ENCODE data around the gene GUK1.

DNA sequence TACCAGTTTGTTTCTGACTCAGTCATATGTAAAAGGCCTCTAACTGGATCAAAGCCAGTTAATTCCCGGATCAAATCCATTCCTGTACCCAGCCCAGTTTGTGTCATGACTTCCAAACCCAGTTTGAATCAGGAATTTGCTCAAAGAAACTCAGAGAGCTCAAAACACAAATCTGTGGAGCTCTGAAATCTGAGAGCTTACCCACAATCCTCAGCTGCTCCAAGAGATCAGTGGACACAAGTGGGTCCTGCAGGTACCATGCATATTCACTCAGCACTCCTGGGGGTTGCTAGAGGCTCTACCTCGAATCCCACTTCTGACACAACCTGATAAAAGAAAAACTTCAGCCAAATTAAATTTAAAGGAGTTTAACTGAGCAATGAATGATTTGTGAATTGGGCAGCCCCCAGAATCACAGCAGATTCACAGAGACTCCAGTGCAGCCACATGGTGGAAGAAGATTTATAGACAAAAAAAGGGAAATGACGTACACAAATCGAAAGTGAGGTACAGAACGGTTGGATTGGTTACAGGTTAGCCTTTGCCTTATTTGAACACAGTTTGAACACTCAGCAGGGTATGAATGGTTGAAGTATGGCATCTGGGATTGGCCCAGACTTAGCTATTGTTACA, 19.1 kb upstream of the GUK1 start:
- TF ChIP-seq, protein P1, sequence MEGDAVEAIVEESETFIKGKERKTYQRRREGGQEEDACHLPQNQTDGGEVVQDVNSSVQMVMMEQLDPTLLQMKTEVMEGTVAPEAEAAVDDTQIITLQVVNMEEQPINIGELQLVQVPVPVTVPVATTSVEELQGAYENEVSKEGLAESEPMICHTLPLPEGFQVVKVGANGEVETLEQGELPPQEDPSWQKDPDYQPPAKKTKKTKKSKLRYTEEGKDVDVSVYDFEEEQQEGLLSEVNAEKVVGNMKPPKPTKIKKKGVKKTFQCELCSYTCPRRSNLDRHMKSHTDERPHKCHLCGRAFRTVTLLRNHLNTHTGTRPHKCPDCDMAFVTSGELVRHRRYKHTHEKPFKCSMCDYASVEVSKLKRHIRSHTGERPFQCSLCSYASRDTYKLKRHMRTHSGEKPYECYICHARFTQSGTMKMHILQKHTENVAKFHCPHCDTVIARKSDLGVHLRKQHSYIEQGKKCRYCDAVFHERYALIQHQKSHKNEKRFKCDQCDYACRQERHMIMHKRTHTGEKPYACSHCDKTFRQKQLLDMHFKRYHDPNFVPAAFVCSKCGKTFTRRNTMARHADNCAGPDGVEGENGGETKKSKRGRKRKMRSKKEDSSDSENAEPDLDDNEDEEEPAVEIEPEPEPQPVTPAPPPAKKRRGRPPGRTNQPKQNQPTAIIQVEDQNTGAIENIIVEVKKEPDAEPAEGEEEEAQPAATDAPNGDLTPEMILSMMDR (IDR thresholded peaks at IDR 0.05) = no peak
- TF ChIP-seq POLR2AphosphoS5 (IDR thresholded peaks at IDR 0.05) = no peak
- no peak for TF ChIP-seq EP300 (IDR thresholded peaks at IDR 0.05)

Data from gastroesophageal sphincter (tissue), 3 donors.